GOT3 (cell line): ENCODE measurements around the gene PRKCE.

Experiments
- DNase-seq: peaks from one replicate; lab custom pipeline; 2025; ENCODE audit warnings: mixed read lengths; lab: John Stamatoyannopoulos, UW

Gene PRKCE

DNA sequence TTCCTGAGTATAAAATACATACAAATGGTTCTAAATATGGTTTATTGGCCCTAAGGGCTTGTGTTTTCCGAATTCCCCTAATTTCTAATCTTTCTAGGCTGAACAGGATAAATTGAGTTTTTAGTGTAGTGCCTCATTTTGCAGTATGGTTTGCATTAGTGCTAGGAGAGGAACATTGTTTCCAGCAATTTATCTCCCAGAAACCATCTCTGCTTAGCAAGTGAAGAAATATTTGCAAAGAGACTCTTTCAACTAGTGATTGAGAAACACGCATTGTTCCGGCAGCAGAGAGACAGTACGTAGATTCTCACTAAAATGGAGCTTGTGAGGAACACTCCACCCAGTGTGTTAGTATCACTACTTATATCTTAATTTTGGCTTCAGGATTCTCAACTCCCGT, 468.0 kb downstream of the PRKCE start:
- DNase-seq, result no peak

DNA sequence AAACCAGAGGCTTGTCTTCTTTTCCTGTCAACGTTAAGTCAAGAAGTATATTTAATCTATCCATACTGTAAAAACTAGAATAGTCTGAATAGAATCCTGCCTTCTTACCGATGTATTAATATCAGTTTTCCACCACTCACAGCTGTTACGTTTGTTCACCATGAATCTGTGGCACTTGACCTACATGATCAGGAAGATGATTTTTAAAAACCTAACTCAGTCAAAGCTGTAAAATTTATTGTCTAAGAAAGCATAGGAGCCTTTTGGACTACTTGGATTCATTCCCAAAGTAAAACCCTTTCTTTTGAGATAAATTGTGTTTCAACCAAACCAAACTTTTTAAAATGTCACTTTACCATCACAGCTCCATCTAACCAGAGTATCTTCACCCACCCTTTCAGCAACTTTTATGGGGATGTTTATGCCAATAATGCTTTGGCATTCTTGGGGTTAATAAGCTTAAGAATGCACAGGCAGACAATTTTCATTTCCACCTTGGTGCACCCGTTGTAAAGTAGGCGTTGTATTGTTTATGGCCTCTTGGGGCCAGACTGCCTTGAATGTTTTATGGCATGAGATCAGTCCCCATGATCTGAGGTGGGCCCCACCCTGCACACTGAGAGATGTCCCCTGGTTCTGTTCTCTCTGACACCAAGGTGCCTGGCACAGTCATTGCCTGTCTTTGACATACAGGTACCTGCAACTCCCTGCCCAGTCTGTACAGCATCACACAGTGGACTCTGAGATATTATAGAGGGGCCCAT, 469.5 kb downstream of the PRKCE start:
- no peak for DNase-seq

GRCh38 chr2:46122318-46122976, 471.0 kb downstream of the PRKCE start:
- no peak for DNase-seq

- DNase-seq, result no peak
Observed at GRCh38 chr2:46123013-46123412, 471.5 kb downstream of the PRKCE start.

DNA sequence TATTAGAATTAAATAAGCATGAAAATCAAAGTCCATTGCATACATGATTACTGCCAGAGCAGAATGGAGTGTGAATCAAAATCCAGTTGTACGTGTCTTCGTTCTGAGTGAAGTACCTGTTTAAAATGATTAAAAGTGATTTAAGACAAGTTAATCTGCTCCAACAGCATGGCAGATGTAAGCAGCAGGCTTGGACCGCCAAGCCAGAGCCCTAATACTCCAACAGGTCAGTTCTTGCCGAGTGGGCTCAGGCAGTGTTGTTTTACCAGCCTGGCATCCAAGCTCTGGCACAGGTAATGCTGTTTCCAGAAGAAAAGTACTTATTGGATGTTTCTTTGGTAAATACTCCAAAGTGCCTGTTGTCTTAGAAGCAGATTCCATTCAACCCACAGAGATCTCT, 474.3 kb downstream of the PRKCE start:
- no peak for DNase-seq

- DNase-seq, result no peak
Observed at GRCh38 chr2:46126571-46126970, 475.1 kb downstream of the PRKCE start.

- DNase-seq, result no peak
Observed at GRCh38 chr2:46127176-46127575, 475.7 kb downstream of the PRKCE start.

- DNase-seq, result no peak
Observed at GRCh38 chr2:46130511-46130910, 479.0 kb downstream of the PRKCE start.

- no peak for DNase-seq
Observed at GRCh38 chr2:46132996-46133395, 481.5 kb downstream of the PRKCE start.

- no peak for DNase-seq
Observed at GRCh38 chr2:46134531-46135227, 483.2 kb downstream of the PRKCE start.

- DNase-seq, result no peak
Observed at GRCh38 chr2:46135228-46135855, 483.9 kb downstream of the PRKCE start.

- DNase-seq, result no peak
Observed at GRCh38 chr2:46135958-46136357, 484.5 kb downstream of the PRKCE start.

DNA sequence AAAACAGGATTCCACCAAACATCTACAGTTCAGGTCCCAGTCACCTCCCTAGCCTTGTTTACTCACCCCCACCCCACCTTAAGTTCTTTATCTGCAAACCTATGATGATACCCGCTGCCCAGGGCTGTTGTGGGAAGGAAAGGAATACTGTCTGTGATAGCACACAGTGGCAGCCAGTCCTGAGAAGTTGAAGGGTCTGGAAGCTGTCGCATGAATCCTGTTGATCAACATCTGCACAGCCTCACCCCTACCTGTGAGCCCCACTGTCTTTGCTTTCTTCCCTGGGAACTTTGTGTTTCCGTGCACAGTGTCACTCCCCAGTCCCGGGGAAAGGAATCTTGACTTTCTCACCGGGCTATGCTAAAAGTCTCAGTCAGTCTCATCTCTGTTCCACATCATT, 485.0 kb downstream of the PRKCE start:
- DNase-seq, result no peak

DNA sequence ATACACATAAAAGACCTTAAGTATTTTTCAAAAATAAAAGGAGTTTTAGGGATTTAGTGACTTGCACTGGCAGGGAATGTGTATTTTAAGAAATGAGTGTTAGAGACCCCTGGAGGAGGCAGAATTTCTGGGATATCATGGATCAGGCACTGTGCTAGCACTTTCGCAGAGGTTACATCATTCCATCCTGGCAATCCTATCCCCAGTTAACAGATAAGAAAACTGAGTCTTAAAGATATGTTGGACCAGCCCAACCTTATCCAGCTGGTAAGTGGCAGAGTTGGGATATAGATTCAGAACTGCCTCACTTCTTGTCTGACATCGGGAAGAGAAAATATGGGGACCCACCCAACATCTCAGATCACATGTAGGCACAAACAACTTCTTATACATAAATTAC, 485.5 kb downstream of the PRKCE start:
- no peak for DNase-seq

DNA sequence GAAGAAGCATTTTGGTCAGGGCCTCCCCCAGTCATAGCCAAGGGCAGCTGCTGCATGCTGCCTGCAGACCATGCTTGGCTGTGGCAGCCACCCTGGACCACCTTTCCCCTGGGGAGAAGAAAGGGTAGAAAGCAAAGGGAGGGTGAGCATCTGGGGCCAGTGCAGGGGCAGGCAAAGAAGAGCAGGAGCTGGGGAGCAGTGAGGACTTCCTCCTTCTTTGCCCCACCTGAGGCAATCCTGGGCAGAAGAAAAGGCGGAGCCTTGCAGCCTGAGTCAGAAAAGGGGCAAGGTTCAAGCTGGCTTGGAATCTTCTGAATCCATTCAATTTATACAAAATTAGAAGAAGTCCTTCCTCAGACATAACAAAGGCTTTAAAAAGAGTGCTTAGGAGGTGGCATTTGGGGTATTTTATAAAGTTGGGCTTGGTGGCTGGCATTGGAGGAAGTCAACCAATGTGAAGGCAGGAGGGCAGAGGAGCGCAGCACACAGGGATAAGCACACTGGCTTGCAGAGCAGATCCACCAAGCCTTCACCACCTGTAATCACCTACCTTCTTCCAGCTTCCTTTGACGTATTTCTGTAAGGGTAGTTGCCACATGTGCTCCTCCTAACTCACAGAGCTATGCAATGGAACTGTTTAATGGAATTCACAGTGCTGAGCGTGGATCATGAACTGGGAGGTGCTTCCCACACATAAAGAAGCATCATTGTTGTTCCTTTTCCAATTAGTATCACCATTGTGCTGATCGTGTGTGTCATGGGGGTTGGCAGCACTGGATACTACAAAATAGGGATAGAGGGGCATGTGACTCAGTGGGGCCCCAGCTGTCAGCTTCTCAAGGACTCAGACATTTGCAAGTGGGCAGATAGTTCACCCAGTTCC, 491.3 kb downstream of the PRKCE start:
- no peak for DNase-seq

DNA sequence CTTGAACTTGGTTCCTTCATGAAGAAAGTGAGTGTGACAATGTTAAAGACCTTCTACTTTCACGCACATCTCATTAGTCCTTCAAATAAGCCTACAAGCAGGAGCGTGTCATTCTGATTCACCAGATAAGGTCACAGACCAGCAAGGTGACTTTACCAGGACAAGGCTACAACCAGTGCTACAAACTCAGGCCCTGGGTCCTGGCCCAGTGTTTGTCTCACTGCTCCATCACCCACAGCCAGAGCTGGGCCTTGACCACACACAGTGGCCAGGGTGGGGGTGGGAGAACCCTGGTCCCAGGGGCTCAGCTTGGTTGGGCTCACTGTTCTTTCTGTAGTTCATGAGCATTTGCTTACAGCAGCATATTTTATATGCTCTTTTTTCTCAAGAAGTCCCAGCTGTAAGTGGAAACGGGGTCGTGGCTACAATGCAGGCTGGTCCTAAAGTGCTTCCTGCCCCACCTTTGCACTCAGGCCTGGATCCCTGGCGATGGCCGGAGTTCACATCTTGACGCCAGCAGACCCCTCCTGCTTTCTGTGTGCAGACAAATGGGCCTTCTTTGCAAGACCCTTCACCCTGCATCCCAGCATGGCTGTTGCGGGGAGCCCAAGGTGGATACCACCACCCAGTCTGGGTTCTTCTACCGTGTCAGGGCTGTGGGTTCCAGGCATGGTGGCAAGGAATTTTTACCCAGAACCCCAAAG, 492.1 kb downstream of the PRKCE start:
- DNase-seq, result no peak

- DNase-seq, result no peak
Observed at GRCh38 chr2:46144133-46144800, 492.8 kb downstream of the PRKCE start.

- no peak for DNase-seq
Observed at GRCh38 chr2:46145017-46145416, 493.5 kb downstream of the PRKCE start.

- DNase-seq, result no peak
Observed at GRCh38 chr2:46145840-46146239, 494.4 kb downstream of the PRKCE start.

- DNase-seq, result no peak
Observed at GRCh38 chr2:46146866-46147502, 495.5 kb downstream of the PRKCE start.
